Heart left ventricle (tissue), 16 donors: ENCODE measurements around the gene DDN. TPM values are rescaled to one million over a fixed set of nuclear protein-coding genes. Genes with fewer than 3 reads are reported as not detected.

ENCODE experiments used
- ATAC-seq, 4 donors: fragments of 200-7000 bp; cut with Tn5 transposase; one replicate each; pipeline ENCODE4 v1.9.1; 2020 to 2022; ENCODE audit warnings: moderate library complexity in 4 of 4, mild to moderate bottlenecking in 3 of 4, moderate number of reproducible peaks in 1 of 4
- DNase-seq, 5 donors: peaks; one replicate each; pipeline ENCODE4 v3.0.0-alpha.2; 2020
- H3K27ac ChIP-seq, 12 donors: fragments of 200-600 bp; sonication (generic) in 4 of 12; one replicate each; pipeline versions ENCODE4 v1.5.0 to v1.8.0; 2016 to 2022; ENCODE audit warnings: mild to moderate bottlenecking in 2 of 12
- H3K27me3 ChIP-seq, 9 donors: fragments of 200-600 bp; sonication (generic) in 2 of 9; one replicate each; pipeline versions ENCODE4 v1.5.1 to v1.8.0; 2016 to 2022; ENCODE audit warnings: mild to moderate bottlenecking in 3 of 9
- H3K36me3 ChIP-seq, 9 donors: fragments of 200-600 bp; sonication (generic) in 2 of 9; one replicate each; pipeline versions ENCODE4 v1.5.0 to v1.8.0; 2018 to 2022; ENCODE audit warnings: mild to moderate bottlenecking in 2 of 9
- H3K4me1 ChIP-seq, 12 donors: fragments of 200-600 bp; sonication (generic) in 4 of 12; one replicate each; pipeline versions ENCODE4 v1.5.0 to v1.8.0; 2016 to 2022; ENCODE audit warnings: mild to moderate bottlenecking in 3 of 12
- H3K4me3 ChIP-seq, 12 donors: fragments of 200-600 bp; sonication (generic) in 4 of 12; one replicate each; pipeline versions ENCODE4 v1.5.0 to v1.8.0; 2017 to 2022; ENCODE audit warnings: mild to moderate bottlenecking in 9 of 12, moderate library complexity in 4 of 12
- H3K9me3 ChIP-seq, 12 donors: fragments of 200-600 bp; sonication (generic) in 4 of 12; one replicate each; pipeline versions ENCODE4 v1.5.0 to v1.8.0; 2016 to 2022; ENCODE audit warnings: mild to moderate bottlenecking in 1 of 12
- POLR2A ChIP-seq, 2 donors: fragments of 450-650 bp; IDR thresholded peaks; one replicate each; pipeline ENCODE4 v1.6.1; 2017; ENCODE audit warnings: antibody characterized with exemption in 2 of 2, mild to moderate bottlenecking in 2 of 2, moderate library complexity in 2 of 2
- WGBS, 4 donors: extraction: QIAGEN DNeasy Blood & Tissue Kit in 2 of 4; methylation state at CpG; one replicate each; pipeline versions ENCODE4 v1.1.5 to v1.1.7; 2013 to 2018; 5-methylcytosine and 5-hydroxymethylcytosine counted together
- intact Hi-C, 10 donors: fragments of 100-400 bp; cut with DNase I; formaldehyde crosslinking; loops; one replicate each; pipeline versions ENCODE4 v1.11.1 to v1.14.2; 2022
- long read RNA-seq, 3 donors: library from polyadenylated mRNA; unstranded; transcript quantifications; one replicate each; pipeline ENCODE4 v2.0.0, GENCODE V29; 2020 to 2021
- polyA plus RNA-seq, 2 donors: library from polyadenylated mRNA; stranded (reverse); fragments of 200-250 nt; gene quantifications; one replicate each; pipeline ENCODE4 v1.2.3, GENCODE V29; 2013
- total RNA-seq, 9 donors: library from RNA; depleted of rRNA in 2 of 9; stranded (reverse); fragments of >200 nt in 2 of 9; fragmentation: NEBNext Ultra II Directional in 3 of 9; extraction: Animal tissue kit (Norgen Biotek cat#: 25700) in 3 of 9; gene quantifications; one replicate each; pipeline versions ENCODE4 v1.1.0 to v1.2.4, GENCODE V29; 2016 to 2023
- TF ChIP-seq, protein P1 (sequence below), 12 donors: fragments of 200-600 bp; sonication (generic) in 4 of 12; IDR thresholded peaks; one replicate each; pipeline versions ENCODE4 v1.5.0 to v1.8.0; 2018 to 2022; ENCODE audit warnings: antibody characterized with exemption in 12 of 12, mild to moderate bottlenecking in 5 of 12
- donor health status: ischemic (EF 13 %, LVEDD 7.1; RV severe dilation, severe dysfunction).
- donor health status: healthy with polysubstance abuse.
- donor health status: DM: no; HTN: yes; CAD: no.
- donor health status: DM: no; HTN: no; CAD: no.
- donor health status: ischemic (EF 25% LVEDD 6.9; RV normal size, moderate dysfunction).
- donor health status: ischemic (EF 25% LVEDD 5.7; RV mildly dilated, moderate dysfunction).
- donor health status: healthy.
- donor health status: DM: yes; HTN: yes; CAD: no.
- donor health status: ischemic (EF 35%, LVEDD 5.7; RV mildly dilated, moderate dysfunction).
- donor health status: nonischemic (EF 11% LVEDD 7.7; RV severe dilation, severe dysfunction).
- donor health status: DM: yes; HTN: yes; CAD: no.
- donor health status: PGD.
- donor health status: ischemic (EF 29% LVEDD 5.4; RV normal size, mild dysfunction).
- donor health status: nonischemic (EF 23%, LVEDD 6.1; RV moderate dilation, normal function).

DDN gene
- total RNA-seq, result 1 to 10 TPM in 4 of 9 donors, under 1 TPM in 5; 0.40 to 2.8 (median 0.95) TPM
- under 1 TPM; 0.42 to 0.91 TPM for polyA plus RNA-seq
- long read RNA-seq, donor 1, partial matches to known transcripts, result 0 of 2 reads
- long read RNA-seq, donor 1, other reads (novel, unspliced or antisense), result 2 of 2 reads
- long read RNA-seq, donor 2, partial matches to known transcripts, result 0 of 1 reads
- long read RNA-seq, donor 2, other reads (novel, unspliced or antisense), result 1 of 1 reads
- long read RNA-seq, donor 3, partial matches to known transcripts, result 0 of 6 reads
- long read RNA-seq, donor 3, other reads (novel, unspliced or antisense), result 6 of 6 reads

DNA sequence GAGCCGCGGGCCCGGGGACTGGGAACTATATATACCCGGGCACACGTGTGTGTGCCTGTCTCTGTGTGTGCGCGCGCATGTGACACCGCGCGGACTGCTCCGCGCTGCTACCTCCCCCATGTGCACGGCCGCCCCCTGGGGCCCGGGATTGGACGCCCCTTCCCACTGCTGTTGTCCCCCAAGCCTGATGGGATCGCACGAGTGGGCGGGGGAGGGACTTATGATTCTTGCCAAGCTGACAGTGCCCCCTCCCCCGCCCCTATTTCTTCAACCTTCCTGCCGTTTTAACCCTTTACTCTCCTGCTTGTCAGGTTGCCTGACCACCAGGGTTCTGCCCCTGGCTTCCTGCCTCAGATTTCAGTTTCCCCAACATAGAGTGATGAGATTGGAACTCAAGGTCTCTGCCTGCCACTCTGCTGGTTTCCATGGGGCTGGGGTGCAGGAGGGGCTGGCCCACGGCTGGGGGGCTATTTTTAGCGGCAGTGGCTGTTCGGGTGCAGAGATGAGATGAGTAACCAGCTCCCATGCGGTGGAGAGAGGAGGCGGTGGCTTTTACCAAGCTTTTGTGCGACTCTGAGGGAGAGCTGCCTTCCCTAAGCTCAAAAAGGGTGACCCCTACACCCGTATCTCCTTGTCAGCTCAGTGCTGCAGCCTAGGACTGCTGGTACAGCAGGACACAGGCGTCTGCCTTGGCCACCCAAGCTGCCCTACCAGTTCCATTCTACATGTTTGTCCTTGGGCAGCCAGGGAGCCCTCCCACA is at the start of gene DDN:
Gene DDN (minus strand): TSS at position 5 of the 761 bp plus-strand sequence. CDS start 88 bp downstream, outside the sequence.
- TF ChIP-seq POLR2A (IDR thresholded peaks at IDR 0.05), result no peak
- TF ChIP-seq, protein P1, sequence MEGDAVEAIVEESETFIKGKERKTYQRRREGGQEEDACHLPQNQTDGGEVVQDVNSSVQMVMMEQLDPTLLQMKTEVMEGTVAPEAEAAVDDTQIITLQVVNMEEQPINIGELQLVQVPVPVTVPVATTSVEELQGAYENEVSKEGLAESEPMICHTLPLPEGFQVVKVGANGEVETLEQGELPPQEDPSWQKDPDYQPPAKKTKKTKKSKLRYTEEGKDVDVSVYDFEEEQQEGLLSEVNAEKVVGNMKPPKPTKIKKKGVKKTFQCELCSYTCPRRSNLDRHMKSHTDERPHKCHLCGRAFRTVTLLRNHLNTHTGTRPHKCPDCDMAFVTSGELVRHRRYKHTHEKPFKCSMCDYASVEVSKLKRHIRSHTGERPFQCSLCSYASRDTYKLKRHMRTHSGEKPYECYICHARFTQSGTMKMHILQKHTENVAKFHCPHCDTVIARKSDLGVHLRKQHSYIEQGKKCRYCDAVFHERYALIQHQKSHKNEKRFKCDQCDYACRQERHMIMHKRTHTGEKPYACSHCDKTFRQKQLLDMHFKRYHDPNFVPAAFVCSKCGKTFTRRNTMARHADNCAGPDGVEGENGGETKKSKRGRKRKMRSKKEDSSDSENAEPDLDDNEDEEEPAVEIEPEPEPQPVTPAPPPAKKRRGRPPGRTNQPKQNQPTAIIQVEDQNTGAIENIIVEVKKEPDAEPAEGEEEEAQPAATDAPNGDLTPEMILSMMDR (IDR thresholded peaks at IDR 0.05), result no peak
- Histone ChIP-seq H3K9me3 (no peaks in the 10 kb centered on the region), H3K4me1 (peaks cover 4 to 55% (median 39%) of the 10 kb centered on the region in 12 donors), H3K27me3 (peaks cover 3 to 48% (median 6%) of the 10 kb centered on the region in 9 donors), H3K27ac (peak within 1 kb of the TSS in 8 of 12 donors; percentile 3 to 68 (median 40)), H3K4me3 (peak within 1 kb of the TSS; percentile 15 to 66 (median 47)), H3K36me3 (peaks cover 0 to 43% (median 36%) of the 10 kb centered on the region in 9 donors)
- DNase-seq, result peak in 2 of 5 donors; percentile 68 to 71
- 2 to 7% (median 3%) methylated on average over 8 to 30 of the region's 30 CpGs for WGBS, 4 donors
- intact Hi-C loops, result loop anchor here in 4 of 10 donors (5.0 kb wide), 2 partner anchors 57 to 147 kb away; partner anchors contain the start of gene DDX23 (in 3 of the 4)
- ATAC-seq, result peak; percentile 57 to 73 (median 64)

DNA sequence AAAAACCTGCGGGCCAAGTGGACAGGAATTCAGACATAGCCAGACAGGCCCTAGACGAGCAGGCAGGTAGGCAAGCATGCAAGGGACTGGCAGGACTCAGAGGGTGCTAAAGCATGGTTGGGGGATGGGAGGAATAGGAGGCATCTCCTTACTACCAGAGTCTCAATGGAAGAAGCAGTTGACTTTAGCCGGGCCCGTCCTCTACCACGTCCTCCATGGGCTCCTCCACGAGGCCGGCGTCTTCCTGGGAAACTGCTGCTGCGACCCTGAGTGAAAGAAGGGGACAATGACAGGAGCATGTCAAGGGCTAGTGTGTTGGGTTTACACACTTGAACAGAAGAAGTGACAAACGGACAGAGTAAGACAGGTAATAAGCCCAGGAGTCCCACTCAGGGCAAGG is 49.8 kb upstream of the DDN start:
- intact Hi-C loops, result no loop called here
- WGBS, 4 donors, result 88 to 93% (median 92%) methylated on average over 10 of the region's 10 CpGs
- DNase-seq, result no peak

DNA sequence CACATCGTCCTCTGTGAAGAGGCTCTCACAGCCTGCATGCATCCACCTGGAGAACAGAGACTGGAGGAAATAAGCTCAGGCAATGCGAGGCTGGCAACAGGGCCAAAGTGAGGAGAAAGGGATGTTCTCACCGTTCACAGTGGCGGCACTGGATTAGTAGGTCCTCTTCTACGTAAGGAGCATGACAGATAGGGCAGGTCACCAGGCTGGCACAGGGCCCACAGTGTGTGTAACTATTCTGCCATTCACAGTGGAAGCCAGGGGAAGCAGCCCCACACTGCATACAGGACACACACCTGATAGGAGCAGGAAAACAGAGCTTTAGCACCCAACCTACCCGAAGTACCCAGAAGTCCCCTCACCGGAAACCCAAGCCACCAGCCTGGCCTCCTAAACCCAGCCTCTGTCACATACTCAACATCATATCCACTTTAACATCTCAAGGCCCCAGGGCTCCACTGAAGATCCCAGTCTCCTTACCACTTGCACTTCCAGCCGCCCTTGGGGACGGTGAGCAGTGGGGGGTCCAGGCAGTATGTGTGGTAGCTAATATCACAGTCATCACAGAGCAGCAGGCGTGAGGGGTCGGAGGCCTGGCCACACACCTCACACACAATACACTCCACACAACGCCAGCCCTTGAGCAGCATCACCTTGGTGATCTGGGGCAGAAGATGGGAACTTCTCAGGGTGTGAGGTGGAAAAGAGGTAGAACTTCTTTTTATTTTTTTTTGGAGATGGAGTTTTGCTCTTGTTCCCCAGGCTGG is 47.1 kb upstream of the DDN start:
- TF ChIP-seq, protein P1 (IDR thresholded peaks at IDR 0.05), result no peak
- TF ChIP-seq POLR2A (IDR thresholded peaks at IDR 0.05), result no peak
- peaks cover 0 to 5% (median 0%) of the 10 kb centered on the region in 12 donors for H3K4me1 ChIP-seq
- H3K27ac ChIP-seq, result no peak overlapping the region
- DNase-seq (peak in 1 of 5 donors; percentile 59), ATAC-seq (peak in 3 of 4 donors; percentile 6 to 34 (median 31))
- H3K27me3 ChIP-seq, result no peaks in the 10 kb centered on the region
- intact Hi-C loops, result no loop called here
- H3K9me3 ChIP-seq, result no peaks in the 10 kb centered on the region
- peaks cover 0 to 100% (median 100%) of the 10 kb centered on the region in 9 donors for H3K36me3 ChIP-seq
- no peak overlapping the region for H3K4me3 ChIP-seq
- 74 to 86% (median 83%) methylated on average over 12 of the region's 12 CpGs for WGBS, 4 donors

More for the DNA sequence above, 49.8 kb upstream of the DDN start:
- peaks cover 0 to 100% (median 100%) of the 10 kb centered on the region in 9 donors for H3K36me3 ChIP-seq
- peaks cover 0 to 5% (median 0%) of the 10 kb centered on the region in 12 donors for H3K4me1 ChIP-seq
- H3K27ac ChIP-seq, result no peak overlapping the region
- no peaks in the 10 kb centered on the region for H3K9me3 ChIP-seq
- no peak for ATAC-seq
- no peak for TF ChIP-seq POLR2A (IDR thresholded peaks at IDR 0.05)
- TF ChIP-seq, protein P1 (IDR thresholded peaks at IDR 0.05), result no peak
- H3K4me3 ChIP-seq, result no peak overlapping the region
- H3K27me3 ChIP-seq, result no peaks in the 10 kb centered on the region
